CD4-positive, alpha-beta T cell (primary cell): ENCODE measurements around the gene DNAH9. TPM values are rescaled to one million over a fixed set of nuclear protein-coding genes. Genes with fewer than 3 reads are reported as not detected.

ENCODE experiments used
- ATAC-seq: fragments of 200-7000 bp; cut with Tn5 transposase; one replicate; pipeline ENCODE4 v1.10.0; 2022; ENCODE audit warnings: mild to moderate bottlenecking; ENCODE audit not compliant: poor library complexity
- CTCF ChIA-PET: fragments of 350-600 bp; sonication (Branson Sonifier 250); formaldehyde crosslinking; loops from one replicate; lab custom pipeline; 2021; ENCODE audit warnings: antibody characterized with exemption, inconsistent platforms; lab: Charles Lee
- POLR2A ChIA-PET: fragments of 350-600 bp; sonication (Branson Sonifier 250); formaldehyde crosslinking; loops from one replicate; lab custom pipeline; 2021; ENCODE audit warnings: antibody characterized with exemption, inconsistent platforms; lab: Charles Lee
- DNase-seq, 14 experiments: peaks; one replicate each; pipeline ENCODE4 v3.0.0-alpha.2; 2013 to 2020; ENCODE audit warnings: mixed read lengths in 2 of 14
- H3K27ac ChIP-seq, 2 donors: one replicate each; pipeline versions ENCODE4 v1.5.1 to v1.7.0; 2013; ENCODE audit warnings: low read length in 2 of 2, low read depth in 1 of 2, mild to moderate bottlenecking in 1 of 2
- H3K27me3 ChIP-seq, 2 experiments: 1 replicate in 1 of 2; 2 replicates in 1 of 2; pipeline versions ENCODE4 v1.6.1 to v1.7.0; 2013; ENCODE audit warnings: low read length in 2 of 2, control low read depth in 1 of 2, mild to moderate bottlenecking in 1 of 2, moderate library complexity in 1 of 2; ENCODE audit not compliant: insufficient read depth in 2 of 2, control insufficient read depth in 1 of 2
- H3K36me3 ChIP-seq: one replicate; pipeline ENCODE4 v1.6.1; 2013; ENCODE audit warnings: low read length, control low read depth; ENCODE audit not compliant: insufficient read depth
- H3K4me1 ChIP-seq: one replicate; pipeline ENCODE4 v1.6.1; 2013; ENCODE audit warnings: low read length, control low read depth; ENCODE audit not compliant: insufficient read depth
- H3K4me3 ChIP-seq: one replicate; pipeline ENCODE4 v1.5.1; 2013; ENCODE audit warnings: mild to moderate bottlenecking, low read length, moderate library complexity
- H3K9me3 ChIP-seq, 2 experiments: 1 replicate in 1 of 2; 2 replicates in 1 of 2; pipeline versions ENCODE4 v1.6.1 to v1.7.0; 2013; ENCODE audit warnings: low read length in 2 of 2, mild to moderate bottlenecking in 2 of 2, control low read depth in 1 of 2, moderate library complexity in 1 of 2; ENCODE audit not compliant: control insufficient read depth in 1 of 2, insufficient read depth in 1 of 2
- H3K27ac Mint-ChIP-seq: one replicate; pipeline ENCODE4 v1.8.0; 2020; ENCODE audit warnings: mixed read lengths
- H3K27me3 Mint-ChIP-seq: one replicate; pipeline ENCODE4 v1.8.0; 2021; ENCODE audit warnings: mixed read lengths
- H3K36me3 Mint-ChIP-seq: one replicate; pipeline ENCODE4 v1.8.0; 2021; ENCODE audit warnings: low read depth, mixed read lengths
- H3K4me1 Mint-ChIP-seq: one replicate; pipeline ENCODE4 v1.8.0; 2021; ENCODE audit warnings: low read depth, mixed read lengths
- H3K4me3 Mint-ChIP-seq: one replicate; pipeline ENCODE4 v1.8.0; 2020; ENCODE audit warnings: mild to moderate bottlenecking, mixed read lengths
- H3K9me3 Mint-ChIP-seq: one replicate; pipeline ENCODE4 v1.8.0; 2020; ENCODE audit warnings: mixed read lengths
- intact Hi-C, 2 experiments: fragments of 100-400 bp; cut with DNase I in 1 of 2; cut with micrococcal nuclease in 1 of 2; formaldehyde crosslinking; loops; one replicate each; pipeline versions ENCODE4 v1.15.1 to v1.9.0; 2023 to 2025; cut with DNase I, micrococcal nuclease
- total RNA-seq, 174 experiments: library from RNA in 2 of 174; stranded (reverse) in 2 of 174; gene quantifications; one replicate each; pipeline ENCODE4 v1.2.3 and lab custom pipeline; 2021 to 2026
- TF ChIP-seq, protein P1 (sequence below): fragments of 200-600 bp; IDR thresholded peaks from one replicate; pipeline ENCODE4 v1.8.0; 2022; ENCODE audit warnings: antibody characterized with exemption, mild to moderate bottlenecking

The DNAH9 gene
- total RNA-seq, 2 experiments from 2014 or later, result not detected

DNA sequence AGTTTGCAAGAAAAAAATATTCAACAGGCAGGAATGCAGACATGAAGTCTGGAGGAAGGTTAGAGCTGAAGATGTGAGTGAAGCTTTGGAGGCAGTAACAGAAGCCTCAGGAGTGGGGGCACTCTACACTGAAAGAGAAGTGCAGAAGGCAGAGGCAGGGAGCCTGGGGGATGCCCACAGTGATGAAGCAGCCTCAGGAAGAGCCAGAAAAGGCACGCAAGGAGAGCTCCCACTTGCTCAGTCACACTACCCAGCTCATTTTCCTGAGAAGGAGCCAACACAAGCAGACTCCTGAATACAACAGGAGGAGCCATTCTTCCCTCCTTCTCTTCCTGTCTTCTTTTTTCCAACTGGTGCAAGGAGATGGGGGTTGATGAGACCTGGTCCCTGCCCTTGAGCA, 45.1 kb upstream of the DNAH9 start:
- Mint-ChIP-seq H3K27ac (no peak overlapping the region), H3K27me3 (no peaks in the 10 kb centered on the region), H3K36me3 (no peaks in the 10 kb centered on the region), H3K4me1 (no peaks in the 10 kb centered on the region), H3K4me3 (no peak overlapping the region), H3K9me3 (peaks cover 10% of the 10 kb centered on the region)
- TF ChIP-seq, protein P1, sequence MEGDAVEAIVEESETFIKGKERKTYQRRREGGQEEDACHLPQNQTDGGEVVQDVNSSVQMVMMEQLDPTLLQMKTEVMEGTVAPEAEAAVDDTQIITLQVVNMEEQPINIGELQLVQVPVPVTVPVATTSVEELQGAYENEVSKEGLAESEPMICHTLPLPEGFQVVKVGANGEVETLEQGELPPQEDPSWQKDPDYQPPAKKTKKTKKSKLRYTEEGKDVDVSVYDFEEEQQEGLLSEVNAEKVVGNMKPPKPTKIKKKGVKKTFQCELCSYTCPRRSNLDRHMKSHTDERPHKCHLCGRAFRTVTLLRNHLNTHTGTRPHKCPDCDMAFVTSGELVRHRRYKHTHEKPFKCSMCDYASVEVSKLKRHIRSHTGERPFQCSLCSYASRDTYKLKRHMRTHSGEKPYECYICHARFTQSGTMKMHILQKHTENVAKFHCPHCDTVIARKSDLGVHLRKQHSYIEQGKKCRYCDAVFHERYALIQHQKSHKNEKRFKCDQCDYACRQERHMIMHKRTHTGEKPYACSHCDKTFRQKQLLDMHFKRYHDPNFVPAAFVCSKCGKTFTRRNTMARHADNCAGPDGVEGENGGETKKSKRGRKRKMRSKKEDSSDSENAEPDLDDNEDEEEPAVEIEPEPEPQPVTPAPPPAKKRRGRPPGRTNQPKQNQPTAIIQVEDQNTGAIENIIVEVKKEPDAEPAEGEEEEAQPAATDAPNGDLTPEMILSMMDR, result no peak
- no peaks in the 10 kb centered on the region for H3K27me3 ChIP-seq
- DNase-seq (no peak), ATAC-seq (no peak)
- H3K36me3 ChIP-seq, result no peaks in the 10 kb centered on the region
- no peaks in the 10 kb centered on the region for H3K4me1 ChIP-seq
- no peak overlapping the region for H3K4me3 ChIP-seq
- ChIA-PET CTCF (no interaction called here), POLR2A (no interaction called here)
- intact Hi-C loops, result no loop called here
- no peak overlapping the region for H3K27ac ChIP-seq
- H3K9me3 ChIP-seq, result peaks cover 0 to 8% of the 10 kb centered on the region in 2 experiments

DNA sequence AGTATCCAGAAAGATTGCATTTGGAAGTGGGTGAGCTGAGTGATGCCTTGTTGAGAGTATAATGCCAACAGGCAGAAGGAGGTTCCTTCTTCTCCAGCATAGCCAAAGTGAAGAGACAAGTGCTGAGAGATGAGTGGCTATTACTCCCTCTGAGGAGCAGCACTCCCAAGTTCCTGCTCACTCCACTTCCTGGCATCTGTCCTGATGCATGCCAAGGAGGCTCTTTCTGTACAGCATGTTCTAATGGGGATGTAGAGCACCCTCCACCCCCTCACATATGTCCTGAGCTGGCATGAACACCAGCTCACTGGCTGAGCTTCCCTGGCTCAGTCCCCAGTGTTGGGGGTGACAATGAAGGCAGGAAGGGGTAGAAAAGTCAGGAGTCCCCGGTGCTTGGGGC, 44.2 kb upstream of the DNAH9 start:
- H3K4me3 Mint-ChIP-seq, result no peak overlapping the region
- Histone ChIP-seq H3K27me3 (no peaks in the 10 kb centered on the region), H3K36me3 (no peaks in the 10 kb centered on the region), H3K9me3 (peaks cover 0 to 17% of the 10 kb centered on the region in 2 experiments), H3K4me1 (no peaks in the 10 kb centered on the region), H3K27ac (no peak overlapping the region), H3K4me3 (no peak overlapping the region)
- ATAC-seq, result no peak
- POLR2A ChIA-PET, result no interaction called here
- no peaks in the 10 kb centered on the region for H3K27me3 Mint-ChIP-seq
- peaks cover 10% of the 10 kb centered on the region for H3K9me3 Mint-ChIP-seq
- CTCF ChIA-PET, result no interaction called here
- TF ChIP-seq, protein P1, result no peak
- no peak for DNase-seq
- H3K4me1 Mint-ChIP-seq, result no peaks in the 10 kb centered on the region
- no peaks in the 10 kb centered on the region for H3K36me3 Mint-ChIP-seq
- intact Hi-C loops, result no loop called here
- no peak overlapping the region for H3K27ac Mint-ChIP-seq

DNA sequence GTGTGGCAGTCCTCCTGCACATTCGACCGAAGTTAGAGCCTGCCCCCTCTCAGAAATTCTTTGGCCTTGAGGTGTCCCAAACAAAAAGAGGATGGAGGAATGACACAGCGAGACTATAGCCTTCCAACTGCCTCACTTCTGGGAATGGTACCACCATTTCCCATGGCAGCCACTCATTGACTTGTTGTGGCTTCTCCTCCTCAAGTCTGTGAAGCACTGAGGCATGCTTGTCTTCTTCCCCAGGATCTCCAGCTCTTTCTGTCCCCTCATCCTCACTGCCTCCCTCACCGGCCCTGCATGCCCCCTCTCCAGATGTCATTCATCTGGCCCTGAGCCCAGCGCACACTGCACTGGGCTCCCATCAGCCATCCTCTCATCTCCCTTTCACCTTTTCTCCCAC, 43.7 kb upstream of the DNAH9 start:
- Mint-ChIP-seq H3K4me1 (no peaks in the 10 kb centered on the region), H3K36me3 (no peaks in the 10 kb centered on the region), H3K27me3 (no peaks in the 10 kb centered on the region), H3K27ac (no peak overlapping the region), H3K4me3 (no peak overlapping the region), H3K9me3 (peaks cover 10% of the 10 kb centered on the region)
- Histone ChIP-seq H3K27me3 (no peaks in the 10 kb centered on the region), H3K27ac (no peak overlapping the region), H3K36me3 (no peaks in the 10 kb centered on the region), H3K4me3 (no peak overlapping the region), H3K4me1 (no peaks in the 10 kb centered on the region), H3K9me3 (peaks cover 0 to 22% of the 10 kb centered on the region in 2 experiments)
- intact Hi-C loops, result no loop called here
- ChIA-PET POLR2A (no interaction called here), CTCF (no interaction called here)
- no peak for DNase-seq
- TF ChIP-seq, protein P1, result no peak
- no peak for ATAC-seq
